ENCODE measurements around the gene TNFRSF14.
A peak's percentile ranks its signal among the peaks of the same experiment; 100 is the strongest.

Gene TNFRSF14

DNA sequence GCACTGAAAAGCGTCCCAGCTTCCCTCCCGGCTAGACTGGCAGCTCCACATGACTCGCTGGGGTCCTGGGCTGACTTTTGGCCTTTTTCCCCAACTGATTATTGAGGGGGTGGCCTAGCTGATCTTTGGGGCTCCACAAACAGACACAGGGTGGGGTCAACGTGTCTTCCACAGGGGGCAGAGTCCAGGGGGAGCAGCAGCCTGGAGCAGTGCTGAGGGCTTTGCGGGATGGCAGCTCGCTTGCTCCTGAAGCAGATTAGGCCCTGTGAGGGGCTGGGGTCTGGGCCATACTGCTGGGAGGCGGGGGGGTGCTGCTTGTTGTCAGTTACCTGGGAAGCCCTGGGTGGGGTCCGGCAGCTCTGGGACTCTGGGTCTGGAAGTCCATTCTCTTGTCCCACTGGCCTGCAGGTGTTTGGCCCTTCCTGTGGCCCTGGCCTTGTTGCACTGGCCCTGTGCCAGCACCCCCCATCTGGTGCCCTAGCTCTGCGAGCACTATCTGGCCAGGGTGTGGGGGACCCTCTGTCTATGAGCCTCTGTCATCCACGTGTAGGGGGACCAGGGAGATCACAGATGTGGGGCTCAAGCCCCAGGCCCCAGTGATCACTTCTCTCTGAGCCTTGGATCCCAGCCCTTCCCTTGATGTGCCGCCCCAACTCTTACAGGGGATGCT is 13.8 kb upstream of the TNFRSF14 start:
- WGBS, 2 donors (ENCODE audit: extremely low coverage in 2 of 2, insufficient read length in 2 of 2, insufficient replicate concordance in 1 of 2): no CpG with 5 or more reads among the region's 11 CpGs
- H2AFZ ChIP-seq (ENCODE audit: low read length): no peak overlapping the region
- no peak overlapping the region for H3K4me3 ChIP-seq (ENCODE audit: low read length in 2 of 2)
- H3K79me1 ChIP-seq (ENCODE audit: low read depth, low read length): peaks cover 18% of the 10 kb centered on the region
- H3K14ac ChIP-seq (ENCODE audit: low read length): peak overlapping the region; percentile 47
- H3K4me2 ChIP-seq (ENCODE audit: insufficient read depth, low read length, poor library complexity, severe bottlenecking): no peak overlapping the region
- peak overlapping the region; percentile 100 for H3K18ac ChIP-seq (ENCODE audit: low read length)
- H2AK5ac ChIP-seq (ENCODE audit: low read depth, low read length): peak overlapping the region; percentile 100
- peak overlapping the region; percentile 100 for H2BK5ac ChIP-seq (ENCODE audit: low read length)
- H3K23ac ChIP-seq (ENCODE audit: low read depth, low read length, poor library complexity): peak overlapping the region; percentile 75
- H3K27ac ChIP-seq (replicated peaks; ENCODE audit: low read length): peak overlapping the region; percentile 10
- peak overlapping the region; percentile 98 for H2BK120ac ChIP-seq (ENCODE audit: low read depth, low read length)
- H3K4ac ChIP-seq (ENCODE audit: low read length): peak overlapping the region; percentile 99
- H3K36me3 ChIP-seq (replicated peaks in 1 of 2; ENCODE audit: control insufficient read depth in 2 of 2, insufficient read depth in 2 of 2, low read length in 2 of 2): no peaks in the 10 kb centered on the region
- peak overlapping the region; percentile 61 for H3K9ac ChIP-seq (ENCODE audit: low read depth, low read length, poor library complexity)
- peaks cover 0 to 20% (median 0%) of the 10 kb centered on the region in 3 experiments for H3K27me3 ChIP-seq (ENCODE audit: control insufficient read depth in 3 of 3, insufficient read depth in 3 of 3, low read depth in 1 of 3, low read length in 3 of 3)
- peak overlapping the region; percentile 100 for H2BK12ac ChIP-seq (ENCODE audit: low read length)
- H4K91ac ChIP-seq (ENCODE audit: low read depth, low read length, poor library complexity): peak overlapping the region; percentile 99
- H2BK15ac ChIP-seq (ENCODE audit: low read length): peak overlapping the region; percentile 96
- peaks cover 2 to 4% of the 10 kb centered on the region in 2 donors for H3K9me3 ChIP-seq (replicated peaks in 1 of 2; ENCODE audit: control insufficient read depth in 2 of 2, insufficient read depth in 1 of 2, low read depth in 1 of 2, low read length in 2 of 2)
- DNase-seq (ENCODE audit: low spot score): no peak
- peaks cover 55% of the 10 kb centered on the region in 2 donors for H3K4me1 ChIP-seq (ENCODE audit: control insufficient read depth in 2 of 2, insufficient read depth in 1 of 2, low read depth in 1 of 2, low read length in 2 of 2)
- no peak overlapping the region for H4K8ac ChIP-seq (ENCODE audit: low read depth, low read length)

DNA sequence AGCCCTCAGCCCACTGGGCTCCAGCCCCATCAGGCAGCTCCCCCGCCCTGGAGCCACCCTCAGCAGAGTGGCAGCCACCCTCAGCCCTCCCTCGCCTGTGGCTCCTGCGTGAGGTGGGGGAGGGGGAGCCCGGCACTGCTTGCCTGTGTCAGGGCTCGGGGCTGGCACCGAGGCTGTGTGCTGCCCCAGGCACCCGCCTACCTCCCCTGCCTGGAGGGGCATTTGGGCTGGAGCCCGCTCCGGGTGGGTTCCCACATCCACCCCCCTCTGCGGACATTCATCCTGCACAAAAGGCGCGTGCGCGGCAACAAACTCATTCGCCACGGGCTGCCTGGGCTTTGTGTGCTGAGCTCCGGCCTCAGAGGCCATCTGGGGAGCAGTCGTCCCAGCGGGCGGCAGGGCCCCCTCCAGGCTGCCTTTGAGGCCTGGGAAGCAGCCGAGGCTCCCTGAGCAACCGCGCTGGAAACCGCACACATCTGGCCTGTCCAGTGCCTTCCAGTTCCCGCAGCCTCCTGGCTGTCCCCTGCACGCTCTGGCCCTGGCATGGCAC is 12.6 kb upstream of the TNFRSF14 start:
- peak overlapping the region; percentile 100 for H2BK12ac ChIP-seq (ENCODE audit: low read length)
- peak overlapping the region; percentile 99 for H3K27ac ChIP-seq (replicated peaks; ENCODE audit: low read length)
- H3K14ac ChIP-seq (ENCODE audit: low read length): peak overlapping the region; percentile 92
- H3K9ac ChIP-seq (ENCODE audit: low read depth, low read length, poor library complexity): peak overlapping the region; percentile 86
- WGBS, 2 donors (ENCODE audit: extremely low coverage in 2 of 2, insufficient read length in 2 of 2, insufficient replicate concordance in 1 of 2): no CpG with 5 or more reads among the region's 26 CpGs
- peak overlapping the region in 1 of 2 donors; percentile 21 for H3K4me3 ChIP-seq (ENCODE audit: low read length in 2 of 2)
- no peaks in the 10 kb centered on the region for H3K36me3 ChIP-seq (replicated peaks in 1 of 2; ENCODE audit: control insufficient read depth in 2 of 2, insufficient read depth in 2 of 2, low read length in 2 of 2)
- peak overlapping the region; percentile 68 for H3K23ac ChIP-seq (ENCODE audit: low read depth, low read length, poor library complexity)
- peaks cover 0 to 8% (median 0%) of the 10 kb centered on the region in 3 experiments for H3K27me3 ChIP-seq (ENCODE audit: control insufficient read depth in 3 of 3, insufficient read depth in 3 of 3, low read depth in 1 of 3, low read length in 3 of 3)
- H4K91ac ChIP-seq (ENCODE audit: low read depth, low read length, poor library complexity): peak overlapping the region; percentile 99
- H3K4ac ChIP-seq (ENCODE audit: low read length): peak overlapping the region; percentile 70
- H2AFZ ChIP-seq (ENCODE audit: low read length): peak overlapping the region; percentile 69
- H2BK120ac ChIP-seq (ENCODE audit: low read depth, low read length): peak overlapping the region; percentile 98
- no peak overlapping the region for H4K8ac ChIP-seq (ENCODE audit: low read depth, low read length)
- DNase-seq (ENCODE audit: low spot score): peak; percentile 68
- H3K9me3 ChIP-seq (replicated peaks in 1 of 2; ENCODE audit: control insufficient read depth in 2 of 2, insufficient read depth in 1 of 2, low read depth in 1 of 2, low read length in 2 of 2): peaks cover 0 to under 1% of the 10 kb centered on the region in 2 donors
- peaks cover 61 to 66% of the 10 kb centered on the region in 2 donors for H3K4me1 ChIP-seq (ENCODE audit: control insufficient read depth in 2 of 2, insufficient read depth in 1 of 2, low read depth in 1 of 2, low read length in 2 of 2)
- peak overlapping the region; percentile 100 for H2BK5ac ChIP-seq (ENCODE audit: low read length)
- peak overlapping the region; percentile 42 for H2BK15ac ChIP-seq (ENCODE audit: low read length)
- H3K4me2 ChIP-seq (ENCODE audit: insufficient read depth, low read length, poor library complexity, severe bottlenecking): peak overlapping the region; percentile 21
- peak overlapping the region; percentile 100 for H3K18ac ChIP-seq (ENCODE audit: low read length)
- H3K79me1 ChIP-seq (ENCODE audit: low read depth, low read length): peaks cover 21% of the 10 kb centered on the region
- peak overlapping the region; percentile 100 for H2AK5ac ChIP-seq (ENCODE audit: low read depth, low read length)

DNA sequence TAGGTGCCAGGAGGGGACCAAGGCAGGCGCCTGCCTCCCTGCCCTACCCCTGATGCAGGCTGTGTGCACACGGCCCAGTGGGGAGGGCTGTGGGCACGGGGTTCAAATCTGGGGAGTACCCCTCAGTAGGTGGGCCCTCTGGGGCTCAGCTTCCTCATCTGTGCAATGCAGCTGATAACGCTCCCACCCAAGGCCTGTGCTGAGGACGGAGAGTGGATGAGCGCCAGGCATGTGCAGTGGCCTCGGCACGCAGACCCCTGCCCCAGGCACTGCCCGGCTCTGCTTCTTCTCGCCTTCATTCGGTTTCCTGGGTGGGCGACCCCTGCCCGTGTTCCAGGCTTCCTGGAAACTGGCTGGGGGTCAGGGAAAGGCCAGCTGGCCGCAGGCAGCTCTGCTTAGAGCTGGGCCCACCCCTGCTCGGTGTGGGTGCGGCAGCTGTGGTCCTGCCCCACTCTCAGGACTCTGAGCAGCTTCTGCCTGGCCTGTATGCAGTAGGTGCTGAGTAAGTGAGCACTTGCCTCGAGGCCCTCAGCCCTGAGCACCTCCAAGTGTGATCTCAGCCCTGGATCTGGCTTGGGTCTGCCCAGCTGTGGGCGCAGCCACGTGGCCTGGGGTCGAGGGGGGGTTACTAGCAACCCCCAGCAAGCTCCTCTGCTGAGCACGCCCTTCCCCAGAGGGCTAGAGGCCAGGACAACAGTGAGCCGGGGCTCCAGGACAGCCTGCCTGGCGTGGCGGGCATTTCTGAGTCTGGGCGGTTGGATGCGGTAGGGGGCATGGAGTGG is 11.9 kb upstream of the TNFRSF14 start:
- Histone ChIP-seq H3K18ac (ENCODE audit: low read length) (peak overlapping the region; percentile 100), H2BK5ac (ENCODE audit: low read length) (peak overlapping the region; percentile 100), H2AK5ac (ENCODE audit: low read depth, low read length) (peak overlapping the region; percentile 100), H2BK12ac (ENCODE audit: low read length) (peak overlapping the region; percentile 100), H3K79me1 (ENCODE audit: low read depth, low read length) (peaks cover 21% of the 10 kb centered on the region), H3K4me2 (ENCODE audit: insufficient read depth, low read length, poor library complexity, severe bottlenecking) (peak overlapping the region; percentile 29), H3K14ac (ENCODE audit: low read length) (peak overlapping the region; percentile 92), H2BK120ac (ENCODE audit: low read depth, low read length) (peak overlapping the region; percentile 98), H2AFZ (ENCODE audit: low read length) (peak overlapping the region; percentile 69), H3K9me3 (replicated peaks in 1 of 2; ENCODE audit: control insufficient read depth in 2 of 2, insufficient read depth in 1 of 2, low read depth in 1 of 2, low read length in 2 of 2) (no peaks in the 10 kb centered on the region), H4K8ac (ENCODE audit: low read depth, low read length) (no peak overlapping the region), H3K27me3 (ENCODE audit: control insufficient read depth in 3 of 3, insufficient read depth in 3 of 3, low read depth in 1 of 3, low read length in 3 of 3) (peaks cover 0 to 4% (median 0%) of the 10 kb centered on the region in 3 experiments), H3K23ac (ENCODE audit: low read depth, low read length, poor library complexity) (peak overlapping the region; percentile 81), H3K36me3 (replicated peaks in 1 of 2; ENCODE audit: control insufficient read depth in 2 of 2, insufficient read depth in 2 of 2, low read length in 2 of 2) (no peaks in the 10 kb centered on the region), H3K9ac (ENCODE audit: low read depth, low read length, poor library complexity) (peak overlapping the region; percentile 65), H4K91ac (ENCODE audit: low read depth, low read length, poor library complexity) (peak overlapping the region; percentile 98), H3K4me3 (ENCODE audit: low read length in 2 of 2) (peak overlapping the region in 1 of 2 donors; percentile 21), H2BK15ac (ENCODE audit: low read length) (peak overlapping the region; percentile 42), H3K27ac (replicated peaks; ENCODE audit: low read length) (peak overlapping the region; percentile 99), H3K4ac (ENCODE audit: low read length) (peak overlapping the region; percentile 70), H3K4me1 (ENCODE audit: control insufficient read depth in 2 of 2, insufficient read depth in 1 of 2, low read depth in 1 of 2, low read length in 2 of 2) (peaks cover 67 to 72% of the 10 kb centered on the region in 2 donors)
- DNase-seq (ENCODE audit: low spot score): peak; percentile 57
- no CpG with 5 or more reads among the region's 26 CpGs for WGBS, 2 donors (ENCODE audit: extremely low coverage in 2 of 2, insufficient read length in 2 of 2, insufficient replicate concordance in 1 of 2)

All from neuronal stem cell (in vitro differentiated cells).